Measurements from ENCODE around the gene KCNQ1. TPM values are rescaled to one million over a fixed set of nuclear protein-coding genes. Genes with fewer than 3 reads are reported as not detected.

Gene KCNQ1
- polyA plus RNA-seq, 1 donor (not counting 4 experiments of a cell fraction or from before 2014, with no cell fraction given) = not detected

- DNase-seq (ENCODE audit: low read depth, low spot score) (no peak), FAIRE-seq (no peak)
- TF ChIP-seq EZH2 (IDR thresholded peaks at IDR 0.05; ENCODE audit: low read length) (no peak), CTCF (optimal IDR thresholded peaks at IDR 0.05 in 1 of 3, IDR thresholded peaks at IDR 0.05 in 1 of 3, conservative IDR thresholded peaks at IDR 0.05 in 1 of 3; ENCODE audit: extremely low read depth in 1 of 3, insufficient read depth in 2 of 3, low read length in 3 of 3) (no peak)
- H3K4me3 ChIP-seq (ENCODE audit: control insufficient read depth in 2 of 3, extremely low read depth in 1 of 3, insufficient read depth in 2 of 3, low read depth in 1 of 3, low read length in 3 of 3) = no peak overlapping the region
- peaks cover 46% of the 10 kb centered on the region for H3K27me3 ChIP-seq (ENCODE audit: control insufficient read depth, extremely low read depth, insufficient read depth, low read length)
- H3K27ac ChIP-seq (ENCODE audit: control insufficient read depth, insufficient read depth, low read length) = no peak overlapping the region
- H4K20me1 ChIP-seq (ENCODE audit: control insufficient read depth, extremely low read depth, insufficient read depth, low read length) = no peaks in the 10 kb centered on the region
- H3K79me2 ChIP-seq (ENCODE audit: control insufficient read depth, insufficient read depth, low read length) = no peaks in the 10 kb centered on the region
- dilution Hi-C loops (cut with MboI; ENCODE audit: extremely low pct_ligation_motif_present, low sequenced_read_pairs) = no loop called here
- no peak overlapping the region for H3K4me2 ChIP-seq (ENCODE audit: control insufficient read depth, extremely low read depth, insufficient read depth, low read depth, low read length)
- H3K4me1 ChIP-seq (ENCODE audit: control insufficient read depth, extremely low read depth, insufficient read depth, low read length) = no peaks in the 10 kb centered on the region
- no peak overlapping the region for H2AFZ ChIP-seq (ENCODE audit: control insufficient read depth, low read length)
- no peaks in the 10 kb centered on the region for H3K9me1 ChIP-seq (ENCODE audit: control insufficient read depth, extremely low read depth, insufficient read depth, low read length)
- H3K36me3 ChIP-seq (ENCODE audit: control insufficient read depth in 2 of 2, extremely low read depth in 1 of 2, insufficient read depth in 2 of 2, low read length in 2 of 2) = no peaks in the 10 kb centered on the region
- H3K9ac ChIP-seq (ENCODE audit: control insufficient read depth, extremely low read depth, insufficient read depth, low read length) = no peak overlapping the region
- H3K9me3 ChIP-seq (ENCODE audit: control insufficient read depth, low read depth, low read length) = no peaks in the 10 kb centered on the region
Observed at GRCh38 chr11:2788168-2789071, 343.6 kb downstream of the KCNQ1 start.

GRCh38 chr11:2789331-2789730 is 344.5 kb downstream of the KCNQ1 start:
- Histone ChIP-seq H3K79me2 (ENCODE audit: control insufficient read depth, insufficient read depth, low read length) (no peaks in the 10 kb centered on the region), H3K4me1 (ENCODE audit: control insufficient read depth, extremely low read depth, insufficient read depth, low read length) (no peaks in the 10 kb centered on the region), H3K36me3 (ENCODE audit: control insufficient read depth in 2 of 2, extremely low read depth in 1 of 2, insufficient read depth in 2 of 2, low read length in 2 of 2) (no peaks in the 10 kb centered on the region), H3K9ac (ENCODE audit: control insufficient read depth, extremely low read depth, insufficient read depth, low read length) (no peak overlapping the region), H3K27ac (ENCODE audit: control insufficient read depth, insufficient read depth, low read length) (no peak overlapping the region), H4K20me1 (ENCODE audit: control insufficient read depth, extremely low read depth, insufficient read depth, low read length) (no peaks in the 10 kb centered on the region), H3K9me1 (ENCODE audit: control insufficient read depth, extremely low read depth, insufficient read depth, low read length) (no peaks in the 10 kb centered on the region), H3K9me3 (ENCODE audit: control insufficient read depth, low read depth, low read length) (no peaks in the 10 kb centered on the region), H3K27me3 (ENCODE audit: control insufficient read depth, extremely low read depth, insufficient read depth, low read length) (peaks cover 51% of the 10 kb centered on the region), H3K4me3 (ENCODE audit: control insufficient read depth in 2 of 3, extremely low read depth in 1 of 3, insufficient read depth in 2 of 3, low read depth in 1 of 3, low read length in 3 of 3) (no peak overlapping the region), H3K4me2 (ENCODE audit: control insufficient read depth, extremely low read depth, insufficient read depth, low read depth, low read length) (no peak overlapping the region), H2AFZ (ENCODE audit: control insufficient read depth, low read length) (no peak overlapping the region)
- DNase-seq (ENCODE audit: low read depth, low spot score) = no peak
- FAIRE-seq = no peak
- TF ChIP-seq CTCF (optimal IDR thresholded peaks at IDR 0.05 in 1 of 3, IDR thresholded peaks at IDR 0.05 in 1 of 3, conservative IDR thresholded peaks at IDR 0.05 in 1 of 3; ENCODE audit: extremely low read depth in 1 of 3, insufficient read depth in 2 of 3, low read length in 3 of 3) = no peak
- TF ChIP-seq EZH2 (IDR thresholded peaks at IDR 0.05; ENCODE audit: low read length) = no peak
- dilution Hi-C loops (cut with MboI; ENCODE audit: extremely low pct_ligation_motif_present, low sequenced_read_pairs) = no loop called here

Measured in keratinocyte (primary cell).